Fibroblast of lung (primary cell): ENCODE data around the gene GPR26.

Experiments used
- EZH2 ChIP-seq: IDR thresholded peaks from 2 replicates; pipeline ENCODE4 v1.5.1; 2012; ENCODE audit warnings: low read length, control low read depth, mild to moderate bottlenecking; ENCODE audit errors: missing control alignments
- TF ChIP-seq, protein P1 (sequence below), 2 donors: IDR thresholded peaks in 1 of 2; conservative IDR thresholded peaks in 1 of 2; 1 replicate in 1 of 2; 2 replicates in 1 of 2; pipeline ENCODE4 v1.5.1; 2011 to 2012; ENCODE audit warnings: low read length in 2 of 2, control low read depth in 1 of 2, inconsistent platforms in 1 of 2, low read depth in 1 of 2, mild to moderate bottlenecking in 1 of 2

GRCh38 chr10:123649676-123650075 is 16.5 kb upstream of the GPR26 start:
- TF ChIP-seq, protein P1, sequence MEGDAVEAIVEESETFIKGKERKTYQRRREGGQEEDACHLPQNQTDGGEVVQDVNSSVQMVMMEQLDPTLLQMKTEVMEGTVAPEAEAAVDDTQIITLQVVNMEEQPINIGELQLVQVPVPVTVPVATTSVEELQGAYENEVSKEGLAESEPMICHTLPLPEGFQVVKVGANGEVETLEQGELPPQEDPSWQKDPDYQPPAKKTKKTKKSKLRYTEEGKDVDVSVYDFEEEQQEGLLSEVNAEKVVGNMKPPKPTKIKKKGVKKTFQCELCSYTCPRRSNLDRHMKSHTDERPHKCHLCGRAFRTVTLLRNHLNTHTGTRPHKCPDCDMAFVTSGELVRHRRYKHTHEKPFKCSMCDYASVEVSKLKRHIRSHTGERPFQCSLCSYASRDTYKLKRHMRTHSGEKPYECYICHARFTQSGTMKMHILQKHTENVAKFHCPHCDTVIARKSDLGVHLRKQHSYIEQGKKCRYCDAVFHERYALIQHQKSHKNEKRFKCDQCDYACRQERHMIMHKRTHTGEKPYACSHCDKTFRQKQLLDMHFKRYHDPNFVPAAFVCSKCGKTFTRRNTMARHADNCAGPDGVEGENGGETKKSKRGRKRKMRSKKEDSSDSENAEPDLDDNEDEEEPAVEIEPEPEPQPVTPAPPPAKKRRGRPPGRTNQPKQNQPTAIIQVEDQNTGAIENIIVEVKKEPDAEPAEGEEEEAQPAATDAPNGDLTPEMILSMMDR (conservative IDR thresholded peaks at IDR 0.05 in 1 of 2, IDR thresholded peaks at IDR 0.05 in 1 of 2; ENCODE audit: low read depth in 1 of 2, low read length in 2 of 2), result no peak
- no peak for TF ChIP-seq EZH2
